ENCODE data around the gene GSTO2.
A peak's percentile ranks its signal among the peaks of the same experiment; 100 is the strongest.

Gene GSTO2

DNA sequence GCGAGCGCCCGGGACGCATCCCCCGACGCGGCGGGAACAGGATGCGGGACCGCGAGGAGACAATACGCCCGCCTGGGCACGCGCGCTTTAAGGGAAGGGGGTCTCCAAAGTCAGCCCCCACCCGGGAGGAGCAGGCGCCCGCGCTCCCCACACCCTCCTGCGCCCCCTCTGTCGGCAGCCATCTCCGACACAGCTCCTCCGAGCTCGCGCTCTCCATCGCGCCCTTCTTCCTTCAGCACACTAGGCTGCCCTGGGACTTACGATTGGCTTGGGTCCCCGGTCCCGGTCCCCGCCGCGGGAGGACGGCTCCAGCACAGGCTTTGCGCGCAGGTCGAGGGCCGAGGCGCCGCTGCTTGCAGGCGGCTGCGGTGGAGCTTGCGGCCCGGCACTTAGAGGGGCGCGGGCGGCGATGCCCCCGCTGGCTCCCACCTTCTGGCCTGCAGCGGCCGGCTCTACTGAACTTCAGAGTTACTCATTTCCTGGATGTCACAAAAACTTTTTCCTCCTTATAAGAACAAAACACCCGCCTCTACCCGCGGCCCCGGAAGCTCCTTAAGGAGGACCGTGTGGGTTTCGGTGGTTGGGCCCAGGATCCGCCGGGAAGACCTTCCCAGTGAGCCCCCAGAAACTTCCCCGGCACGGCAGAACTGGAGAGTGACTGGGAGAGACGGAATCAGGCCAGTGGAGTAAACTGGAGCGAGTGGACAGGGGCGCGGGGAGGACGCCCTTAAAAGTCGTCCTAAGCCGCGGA, 69.2 kb downstream of the GSTO2 start, which contains the start of gene ITPRIP:
TSS of gene ITPRIP (minus strand) at position 481 of the 751 bp plus-strand sequence. CDS start 22,414 bp downstream, outside the sequence.
- DNase-seq (ENCODE audit: low read depth in 3 of 3, low spot score in 1 of 3): peak in 2 of 3 donors; percentile 45 to 47

DNA sequence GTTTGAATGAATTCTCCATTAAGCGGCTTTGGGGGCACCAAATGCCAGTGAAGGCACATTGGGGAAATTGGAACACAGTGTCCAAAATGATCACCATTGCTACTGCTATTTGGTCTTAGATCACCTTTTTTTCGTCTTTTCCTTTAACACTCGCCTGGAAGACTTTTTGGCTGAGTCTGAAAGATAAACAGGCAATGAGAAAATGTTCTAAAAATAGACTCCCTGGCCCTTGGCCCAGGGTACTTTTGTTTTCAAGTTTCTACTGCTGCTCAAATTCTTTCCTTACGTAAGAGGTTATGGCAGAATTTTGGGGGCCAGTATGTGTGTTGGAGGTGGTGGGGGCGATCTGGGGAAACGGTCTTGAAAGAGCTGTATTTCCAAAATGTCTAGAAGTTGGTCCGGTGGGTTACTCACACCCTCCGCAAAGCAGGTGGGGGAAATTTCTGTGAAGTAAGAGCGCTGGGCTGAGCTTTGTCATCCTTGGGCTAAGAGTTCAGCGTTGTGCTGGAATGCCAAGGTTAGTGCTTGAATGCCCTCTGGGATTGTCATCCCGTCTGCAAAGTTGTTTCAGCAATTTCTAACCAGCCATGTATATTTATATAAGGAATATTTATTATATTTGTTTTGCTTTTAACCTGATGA, 70.6 kb downstream of the GSTO2 start:
- DNase-seq (ENCODE audit: low read depth in 3 of 3, low spot score in 1 of 3): no peak

DNA sequence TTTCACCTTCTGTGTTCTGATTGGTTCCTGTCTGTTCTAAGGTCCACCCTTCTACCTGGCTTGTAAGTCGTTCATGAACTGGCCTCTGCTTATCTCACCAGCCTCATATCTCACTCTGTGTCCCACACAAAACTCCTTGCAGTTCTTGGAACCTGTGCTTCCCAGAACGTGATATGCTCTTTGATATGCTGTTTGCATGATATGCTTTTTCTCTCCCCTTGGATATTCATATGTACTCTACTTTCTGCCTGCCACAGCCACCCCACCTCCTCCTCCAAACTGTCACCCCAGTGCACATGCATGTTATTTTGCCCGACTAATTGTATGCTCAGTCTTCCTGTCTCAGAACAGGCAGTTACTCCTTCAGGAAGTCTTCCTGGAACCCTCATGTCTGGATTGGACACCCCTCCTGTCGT, 71.1 kb downstream of the GSTO2 start:
- no peak for DNase-seq (ENCODE audit: low read depth in 3 of 3, low spot score in 1 of 3)

- no peak for DNase-seq (ENCODE audit: low read depth in 3 of 3, low spot score in 1 of 3)
Observed at GRCh38 chr10:104340641-104341040, 71.7 kb downstream of the GSTO2 start.

GRCh38 chr10:104342941-104343411, 74.0 kb downstream of the GSTO2 start:
- DNase-seq (ENCODE audit: low read depth in 3 of 3, low spot score in 1 of 3): no peak

DNA sequence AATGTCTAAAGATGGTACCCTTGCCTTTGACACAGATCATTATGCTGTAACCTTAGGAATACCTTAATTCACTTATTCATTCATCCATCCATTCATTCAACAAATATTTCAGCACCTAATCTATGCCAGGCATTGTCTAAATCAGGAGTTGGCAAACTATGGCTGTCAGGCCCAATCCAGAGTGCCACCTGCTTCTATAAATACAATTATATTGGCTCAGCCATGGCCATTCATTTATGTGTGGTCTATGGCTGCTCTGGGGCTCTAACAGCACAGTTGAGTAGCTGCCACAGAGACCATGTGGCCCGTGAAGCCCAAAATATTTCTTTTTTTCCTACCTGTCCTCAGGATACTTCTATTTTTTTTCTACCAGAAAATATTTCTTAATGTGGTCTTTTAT, 75.2 kb downstream of the GSTO2 start:
- no peak for DNase-seq (ENCODE audit: low read depth in 3 of 3, low spot score in 1 of 3)

- DNase-seq (ENCODE audit: low read depth in 3 of 3, low spot score in 1 of 3): no peak
Observed at GRCh38 chr10:104345515-104345914, 76.5 kb downstream of the GSTO2 start.

DNA sequence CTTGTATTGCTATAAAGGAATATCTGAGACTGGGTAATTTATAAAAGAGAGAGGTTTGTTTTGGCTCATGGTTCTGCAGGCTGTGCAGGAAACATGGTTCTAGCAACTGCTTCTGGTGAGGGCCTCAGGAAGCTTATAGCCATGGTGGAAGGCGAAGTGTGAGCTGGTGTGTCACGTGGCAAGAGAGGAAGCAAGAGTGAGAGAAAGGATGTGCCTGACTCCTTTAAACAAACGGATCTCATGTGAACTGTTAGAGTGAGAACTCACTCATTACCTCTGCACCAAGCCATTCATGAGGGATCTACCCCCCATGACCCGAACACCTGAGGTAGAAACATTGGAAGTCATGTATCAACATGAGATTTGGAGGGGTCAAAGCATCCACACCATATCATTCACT, 77.0 kb downstream of the GSTO2 start:
- DNase-seq (ENCODE audit: low read depth in 3 of 3, low spot score in 1 of 3): no peak

DNA sequence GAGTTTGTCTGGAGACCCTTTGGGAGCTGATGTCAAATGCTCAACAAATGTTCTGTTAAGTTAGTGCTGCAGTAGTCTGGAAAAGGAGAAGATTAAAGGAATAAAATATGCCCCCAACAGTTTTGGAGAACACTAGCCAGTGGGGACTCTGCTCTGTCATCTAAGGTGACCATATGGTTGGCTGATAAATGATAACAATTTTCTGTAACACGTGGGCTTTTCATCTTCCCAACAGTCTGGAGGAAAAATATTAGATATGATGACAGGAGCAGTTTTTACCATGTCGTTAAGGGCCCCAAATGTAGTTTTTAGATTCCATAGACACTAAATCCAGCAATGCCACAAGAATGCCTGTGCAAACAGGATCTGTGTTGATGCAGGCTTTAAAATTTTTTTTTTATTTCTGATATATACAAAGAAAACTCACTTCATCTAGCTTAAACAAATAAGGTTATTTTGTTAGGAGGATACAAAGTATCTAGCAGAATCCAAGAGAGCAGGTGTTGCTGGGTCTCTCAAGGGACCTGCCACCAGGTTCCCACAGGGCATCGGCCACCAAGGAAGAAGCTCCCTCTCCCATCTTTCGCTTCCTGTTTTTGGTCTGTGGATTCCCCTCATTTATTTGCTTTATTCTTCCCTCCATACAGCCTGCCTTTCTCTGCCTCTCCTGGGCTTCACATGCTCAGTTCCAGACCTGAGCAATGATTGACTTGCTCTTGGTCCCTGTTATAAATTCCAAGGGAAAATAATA, 78.5 kb downstream of the GSTO2 start:
- DNase-seq (ENCODE audit: low read depth in 3 of 3, low spot score in 1 of 3): no peak

DNA sequence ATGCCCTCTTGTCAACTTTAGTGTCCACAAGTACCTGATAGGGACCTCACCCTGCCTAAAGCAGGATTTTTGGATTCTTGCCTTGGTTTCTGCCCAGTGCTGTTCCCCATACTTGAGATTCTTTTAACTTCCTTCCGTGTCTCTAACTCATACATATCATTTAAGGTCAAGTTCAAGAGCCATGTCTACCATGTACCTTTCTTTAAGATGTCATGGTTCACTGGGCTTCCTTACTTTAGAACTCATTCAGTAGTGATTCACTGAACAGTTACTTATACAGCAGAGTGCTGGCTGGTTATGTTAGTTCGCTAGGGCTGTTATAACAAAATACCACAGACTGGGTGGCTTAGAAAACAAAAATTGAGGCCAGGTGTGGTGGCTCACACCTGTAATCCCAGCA, 79.6 kb downstream of the GSTO2 start:
- no peak for DNase-seq (ENCODE audit: low read depth in 3 of 3, low spot score in 1 of 3)

- no peak for DNase-seq (ENCODE audit: low read depth in 3 of 3, low spot score in 1 of 3)
Observed at GRCh38 chr10:104349623-104350126, 80.7 kb downstream of the GSTO2 start.

GRCh38 chr10:104350127-104350635, 81.2 kb downstream of the GSTO2 start:
- no peak for DNase-seq (ENCODE audit: low read depth in 3 of 3, low spot score in 1 of 3)

- DNase-seq (ENCODE audit: low read depth in 3 of 3, low spot score in 1 of 3): no peak
Observed at GRCh38 chr10:104351061-104351702, 82.2 kb downstream of the GSTO2 start.

DNA sequence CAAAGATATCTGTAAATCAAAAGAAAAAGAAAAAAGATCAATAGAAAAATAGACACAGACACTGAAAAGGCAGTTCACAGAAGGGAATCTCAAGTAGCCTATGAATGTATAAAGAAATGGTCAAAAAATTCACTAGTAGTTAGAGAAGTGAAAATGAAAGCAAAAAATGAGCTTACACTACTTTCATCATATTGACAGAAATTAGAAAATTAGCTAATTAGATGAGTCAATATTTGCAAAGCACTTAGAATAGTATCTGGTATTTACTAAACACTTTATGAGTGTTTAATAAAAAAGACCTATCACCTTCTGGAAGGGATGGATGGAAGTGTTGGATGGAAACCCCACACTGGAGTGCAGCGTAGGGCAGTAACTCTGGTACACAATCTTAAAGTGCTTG, 82.9 kb downstream of the GSTO2 start:
- no peak for DNase-seq (ENCODE audit: low read depth in 3 of 3, low spot score in 1 of 3)

DNA sequence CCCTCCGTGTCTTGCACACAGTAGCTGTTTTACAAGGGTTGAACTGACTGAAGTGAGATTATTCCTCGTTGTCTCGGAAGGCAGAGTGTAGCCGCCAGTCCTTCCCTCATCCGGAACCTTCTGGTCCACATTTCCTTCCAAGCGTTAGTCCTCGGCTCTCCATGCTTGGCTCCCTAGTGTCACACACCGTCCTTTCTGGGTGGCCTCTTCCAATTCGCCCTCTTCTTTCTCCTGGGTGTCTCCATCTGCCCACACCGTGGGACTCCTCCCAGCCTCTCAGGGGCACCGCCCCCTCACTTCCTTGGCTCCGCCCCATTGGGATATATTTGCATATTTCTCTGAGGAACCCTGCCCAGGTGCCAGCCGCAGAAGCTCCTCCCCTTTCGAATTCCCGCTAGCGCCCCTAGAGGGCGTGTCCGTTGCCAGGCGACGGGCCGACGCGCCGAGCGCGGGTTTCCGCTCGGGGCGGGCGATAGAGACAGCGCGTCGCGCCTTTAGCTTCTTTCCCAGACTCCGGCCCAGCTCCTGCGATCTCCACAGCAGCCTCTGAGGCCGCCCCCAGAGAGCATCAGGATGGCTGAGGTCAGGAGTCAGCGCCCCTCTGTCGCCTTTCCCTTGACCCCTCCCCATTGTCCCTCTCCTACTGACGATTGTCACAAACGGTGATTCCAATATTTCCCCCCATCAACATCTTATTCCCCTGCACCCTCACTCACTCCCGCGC, 84.5 kb downstream of the GSTO2 start, which contains the start of gene CFAP58:
TSS of gene CFAP58 (plus strand) at position 509 of the 724 bp plus-strand sequence. CDS start at position 574, 65 bp downstream.
- DNase-seq (ENCODE audit: low read depth in 3 of 3, low spot score in 1 of 3): peak; percentile 75 to 84 (median 83)

Data from stimulated activated CD4-positive, alpha-beta T cell treated with anti-CD3 and anti-CD28 coated beads, TNF-alpha, amount 100 ng/mL, for 1 hour (primary cell).